Tibial artery (tissue), 4 donors: Measurements from ENCODE around the gene CGB7.
"Not testable (repeated sequence)": the region's sequence is repeated elsewhere in the genome, so short reads cannot be mapped to it uniquely, and the experiment has no call there.

Experiments used
- DNase-seq, 2 donors: peaks; one replicate each; pipeline ENCODE4 v3.0.0-alpha.2; 2019
- H3K27ac ChIP-seq, 2 donors: fragments of 200-600 bp; sonication (generic) in 1 of 2; 1 replicate in 1 of 2; 2 replicates in 1 of 2; pipeline ENCODE4 v1.5.1; 2018 to 2019; ENCODE audit warnings: mild to moderate bottlenecking in 1 of 2
- H3K27me3 ChIP-seq, 2 donors: fragments of 200-600 bp; sonication (generic) in 1 of 2; one replicate each; pipeline versions ENCODE4 v1.5.1 to v1.6.0; 2016 to 2019
- H3K36me3 ChIP-seq, 3 donors: fragments of 200-600 bp; sonication (generic) in 2 of 3; one replicate each; pipeline ENCODE4 v1.5.1; 2016 to 2019; ENCODE audit warnings: mild to moderate bottlenecking in 2 of 3
- H3K4me1 ChIP-seq, 4 donors: fragments of 200-600 bp; sonication (generic) in 2 of 4; 1 replicate in 3 of 4; 2 replicates in 1 of 4; pipeline ENCODE4 v1.5.1; 2016 to 2019
- H3K4me3 ChIP-seq, 2 donors: fragments of 200-600 bp; sonication (generic) in 1 of 2; 1 replicate in 1 of 2; 2 replicates in 1 of 2; pipeline ENCODE4 v1.5.1; 2018 to 2019; ENCODE audit warnings: mild to moderate bottlenecking in 2 of 2
- H3K9me3 ChIP-seq, 3 donors: fragments of 200-600 bp; sonication (generic) in 1 of 3; one replicate each; pipeline ENCODE4 v1.5.1; 2016 to 2019
- CTCF ChIP-seq, 2 experiments: fragments of 200-600 bp in 1 of 2; fragments of 450-650 bp in 1 of 2; IDR thresholded peaks; one replicate each; pipeline ENCODE4 v1.5.1; 2017 to 2019; ENCODE audit warnings: antibody characterized with exemption in 2 of 2, mild to moderate bottlenecking in 1 of 2, moderate library complexity in 1 of 2
- intact Hi-C: fragments of 100-400 bp; cut with DNase I; formaldehyde crosslinking; loops from one replicate; pipeline ENCODE4 v1.15.0; 2023; ENCODE audit warnings: low total_unique reads

CGB7 gene

GRCh38 chr19:49081273-49081672 lies 23.7 kb upstream of the CGB7 start:
- H3K9me3 ChIP-seq: no peaks in the 10 kb centered on the region
- H3K27ac ChIP-seq: no peak overlapping the region
- H3K36me3 ChIP-seq: no peaks in the 10 kb centered on the region
- peaks cover under 1 to 10% (median 5%) of the 10 kb centered on the region in 4 donors for H3K4me1 ChIP-seq
- no peak for TF ChIP-seq CTCF (IDR thresholded peaks at IDR 0.05)
- H3K4me3 ChIP-seq: no peak overlapping the region
- DNase-seq: no peak
- intact Hi-C loops: no loop called here
- no peaks in the 10 kb centered on the region for H3K27me3 ChIP-seq

GRCh38 chr19:49080392-49080791 lies 22.8 kb upstream of the CGB7 start:
- H3K4me1 ChIP-seq: peaks cover 0 to 5% (median 2%) of the 10 kb centered on the region in 4 donors
- no peak overlapping the region for H3K4me3 ChIP-seq
- intact Hi-C loops: no loop called here
- H3K36me3 ChIP-seq: no peaks in the 10 kb centered on the region
- no peaks in the 10 kb centered on the region for H3K27me3 ChIP-seq
- no peaks in the 10 kb centered on the region for H3K9me3 ChIP-seq
- no peak overlapping the region for H3K27ac ChIP-seq
- TF ChIP-seq CTCF (IDR thresholded peaks at IDR 0.05): no peak
- DNase-seq: no peak

GRCh38 chr19:49074869-49075268 lies 17.3 kb upstream of the CGB7 start:
- peaks cover 0 to 11% (median 6%) of the 10 kb centered on the region in 4 donors for H3K4me1 ChIP-seq
- H3K4me3 ChIP-seq, H3K36me3 ChIP-seq, intact Hi-C loops, H3K27ac ChIP-seq, H3K9me3 ChIP-seq: not testable (repeated sequence)
- peak; percentile 66 to 76 for TF ChIP-seq CTCF (IDR thresholded peaks at IDR 0.05)
- peak; percentile 64 to 80 for DNase-seq
- H3K27me3 ChIP-seq: peaks cover 3 to 47% of the 10 kb centered on the region in 2 donors

- DNase-seq: no peak
- TF ChIP-seq CTCF (IDR thresholded peaks at IDR 0.05): no peak
- Histone ChIP-seq H3K36me3 (no peaks in the 10 kb centered on the region), H3K4me3 (no peak overlapping the region), H3K27me3 (peaks cover 3 to 57% of the 10 kb centered on the region in 2 donors), H3K4me1 (peaks cover 0 to 11% (median 6%) of the 10 kb centered on the region in 4 donors), H3K9me3 (no peaks in the 10 kb centered on the region), H3K27ac (no peak overlapping the region)
- intact Hi-C loops: no loop called here
These were observed 16.2 kb upstream of the CGB7 start for GRCh38 chr19:49073514-49074378.

- no peak for TF ChIP-seq CTCF (IDR thresholded peaks at IDR 0.05)
These were observed 14.5 kb upstream of the CGB7 start for GRCh38 chr19:49071860-49072547.

More at GRCh38 chr19:49071860-49072547, 14.5 kb upstream of the CGB7 start:
- peaks cover 3 to 73% of the 10 kb centered on the region in 2 donors for H3K27me3 ChIP-seq
- H3K4me3 ChIP-seq: no peak overlapping the region
- no peaks in the 10 kb centered on the region for H3K36me3 ChIP-seq
- no peak overlapping the region for H3K27ac ChIP-seq
- no peaks in the 10 kb centered on the region for H3K9me3 ChIP-seq
- no peak for DNase-seq
- H3K4me1 ChIP-seq: peaks cover 0 to 11% (median 6%) of the 10 kb centered on the region in 4 donors
- intact Hi-C loops: no loop called here
